GM12878 (cell line): Measurements from ENCODE around the gene PROC. TPM values are rescaled to one million over a fixed set of nuclear protein-coding genes. Genes with fewer than 3 reads are reported as not detected.

Source experiments
- ATAC-seq: fragments of 200-7000 bp; cut with Tn5 transposase; 3 replicates; pipeline ENCODE4 v1.9.1; 2020; ENCODE audit warnings: mild to moderate bottlenecking, moderate library complexity
- BruUV-seq: library from RNA; stranded (reverse); fragments of 400-500 nt; replicated peaks from 2 replicates; lab custom pipeline; 2021; lab: Mats Ljungman, UMichigan
- CTCF ChIA-PET: fragments of 300-600 bp; sonication (Branson Sonifier 250); formaldehyde crosslinking; extraction: SDS; loops from one replicate; lab custom pipeline; 2021; ENCODE audit warnings: inconsistent platforms; lab: Yijun Ruan, JAX
- POLR2A ChIA-PET: fragments of 350-600 bp; formaldehyde crosslinking; extraction: SDS; loops from one replicate; lab custom pipeline; 2021; ENCODE audit warnings: inconsistent platforms; lab: Charles Lee
- RAD21 ChIA-PET: fragments of 300-600 bp; sonication (Branson Sonifier 250); formaldehyde crosslinking; loops from one replicate; lab custom pipeline; 2023; ENCODE audit warnings: antibody characterized with exemption; ENCODE audit not compliant: unreplicated experiment; lab: Charles Lee
- SMC1A ChIA-PET: fragments of 300-600 bp; sonication (Branson Sonifier 250); formaldehyde crosslinking; loops from one replicate; lab custom pipeline; 2023; ENCODE audit not compliant: unreplicated experiment, uncharacterized antibody; lab: Charles Lee
- DNase-seq: peaks from one replicate; pipeline ENCODE4 v3.0.0-alpha.2; 2011; ENCODE audit warnings: low read depth, low spot score
- FAIRE-seq: peaks from 3 replicates; lab custom pipeline; 2011; peaks lifted over from hg19 to GRCh38; lab: Jason Lieb, UNC
- H2AFZ ChIP-seq: 2 replicates; pipeline ENCODE4 v1.6.0; 2011; ENCODE audit warnings: low read depth, low read length, control low read depth; ENCODE audit not compliant: control insufficient read depth
- H3K27ac ChIP-seq: 2 replicates; pipeline ENCODE4 v1.5.1; 2011; ENCODE audit warnings: control low read depth; ENCODE audit not compliant: control insufficient read depth, insufficient read depth
- H3K27me3 ChIP-seq, 2 experiments: replicated peaks in 1 of 2; 2 replicates each; pipeline versions ENCODE4 v1.6.0 to v1.6.1; 2011; ENCODE audit warnings: low read length in 1 of 2; ENCODE audit not compliant: control insufficient read depth in 2 of 2, insufficient read depth in 2 of 2
- H3K36me3 ChIP-seq, 2 experiments: 2 replicates each; pipeline ENCODE4 v1.5.1; 2011; ENCODE audit warnings: low read length in 1 of 2; ENCODE audit not compliant: control insufficient read depth in 2 of 2, insufficient read depth in 2 of 2
- H3K4me1 ChIP-seq: 2 replicates; pipeline ENCODE4 v1.6.1; 2011; ENCODE audit warnings: mild to moderate bottlenecking, low read length, moderate library complexity, mixed read lengths; ENCODE audit not compliant: control insufficient read depth, insufficient read depth
- H3K4me2 ChIP-seq: 2 replicates; pipeline ENCODE4 v1.6.0; 2011; ENCODE audit warnings: control low read depth; ENCODE audit not compliant: control insufficient read depth, insufficient read depth
- H3K4me3 ChIP-seq: fragments of 200-600 bp; sonication (generic); 2 replicates; pipeline ENCODE4 v1.5.1; 2016
- H3K79me2 ChIP-seq: 2 replicates; pipeline ENCODE4 v1.6.0; 2011; ENCODE audit warnings: low read length; ENCODE audit not compliant: control insufficient read depth, insufficient read depth
- H3K9ac ChIP-seq: 2 replicates; pipeline ENCODE4 v1.8.0; 2011; ENCODE audit warnings: low read length, control low read depth, mixed read lengths; ENCODE audit not compliant: control insufficient read depth, insufficient read depth
- H3K9me3 ChIP-seq: replicated peaks from 3 replicates; pipeline ENCODE4 v1.5.1; 2011; ENCODE audit warnings: mild to moderate bottlenecking, low read length; ENCODE audit not compliant: control insufficient read depth, insufficient read depth
- H4K20me1 ChIP-seq: 2 replicates; pipeline ENCODE4 v1.6.0; 2011; ENCODE audit not compliant: control insufficient read depth, insufficient read depth
- LARP7 ChIP-seq: fragments of 450-650 bp; IDR thresholded peaks from 2 replicates; pipeline ENCODE4 v1.6.1; 2017; ENCODE audit warnings: mild to moderate bottlenecking
- MXI1 ChIP-seq: fragments of 150-350 bp; IDR thresholded peaks from 2 replicates; pipeline ENCODE4 v1.6.1; 2011; ENCODE audit warnings: low read depth, mild to moderate bottlenecking, inconsistent platforms, low read length, improper control_type of control experiment
- NR2C1 ChIP-seq: fragments of 450-650 bp; IDR thresholded peaks from 2 replicates; pipeline ENCODE4 v1.6.1; 2017; ENCODE audit warnings: antibody characterized with exemption, mild to moderate bottlenecking, moderate library complexity
- RAD51 ChIP-seq: fragments of 450-650 bp; IDR thresholded peaks from 2 replicates; pipeline ENCODE4 v1.6.1; 2016; ENCODE audit warnings: moderate library complexity, mild to moderate bottlenecking, inconsistent platforms
- SRF ChIP-seq, 2 experiments: IDR thresholded peaks; 2 replicates each; pipeline ENCODE4 v1.6.1; 2011; ENCODE audit warnings: low read depth in 2 of 2, low read length in 2 of 2, mild to moderate bottlenecking in 1 of 2, moderate library complexity in 1 of 2
- ZNF274 ChIP-seq: IDR thresholded peaks from one replicate; pipeline ENCODE4 v1.8.0; 2011; ENCODE audit not compliant: insufficient read length, insufficient read depth
- WGBS: methylation state at CpG from one replicate; pipeline ENCODE4 v1.1.6; 2016; ENCODE audit warnings: low lambda C conversion rate; ENCODE audit not compliant: insufficient replicate concordance, insufficient coverage; ENCODE audit errors: missing lambda C conversion rate; 5-methylcytosine and 5-hydroxymethylcytosine counted together
- in situ Hi-C: fragments of 300-500 bp; cut with MboI; formaldehyde crosslinking; loops from 9 replicates; pipeline ENCODE4 v1.14.3; 2018; ENCODE audit warnings: mixed read lengths
- intact Hi-C: fragments of 100-400 bp; cut with micrococcal nuclease; formaldehyde crosslinking; loops from one replicate; pipeline ENCODE4 v1.14.2; 2022; ENCODE audit not compliant: unreplicated experiment
- polyA plus RNA-seq, 11 experiments: library from polyadenylated mRNA; depleted of rRNA in 4 of 11; unstranded in 6 of 11; stranded (reverse) in 5 of 11; fragments of >200 nt; fragmentation: Nextera tagmentation in 4 of 11; fragmentation: Illumina TruSeq in 1 of 11; extraction: Ambion mirVana in 4 of 11; extraction: Trizol in 1 of 11; gene quantifications; 1 replicate in 1 of 11; 2 replicates in 10 of 11; pipeline versions ENCODE4 v1.2.1 to v1.2.3, GENCODE V29; 2011 to 2016; ENCODE audit warnings: inconsistent platforms in 2 of 11, missing spikeins in 2 of 11, low read depth in 1 of 11
- total RNA-seq, 4 experiments: library from RNA; depleted of rRNA in 3 of 4; stranded (reverse); fragments of >200 nt in 3 of 4; fragmentation: Illumina TruSeq in 1 of 4; extraction: Trizol in 1 of 4; gene quantifications; 2 replicates each; pipeline versions ENCODE4 v1.2.1 to v1.2.3, GENCODE V29; 2013 to 2021
- TF ChIP-seq, protein P1 (sequence below): fragments of 450-650 bp; IDR thresholded peaks from 2 replicates; pipeline ENCODE4 v1.6.1; 2017; ENCODE audit warnings: mild to moderate bottlenecking, low read depth, inconsistent platforms; ENCODE audit not compliant: poor library complexity, severe bottlenecking

Gene PROC
- total and polyA plus RNA-seq, 10 of the 15 experiments (the other 5 are each of a cell fraction or from before 2014, with no cell fraction given) = not detected

DNA sequence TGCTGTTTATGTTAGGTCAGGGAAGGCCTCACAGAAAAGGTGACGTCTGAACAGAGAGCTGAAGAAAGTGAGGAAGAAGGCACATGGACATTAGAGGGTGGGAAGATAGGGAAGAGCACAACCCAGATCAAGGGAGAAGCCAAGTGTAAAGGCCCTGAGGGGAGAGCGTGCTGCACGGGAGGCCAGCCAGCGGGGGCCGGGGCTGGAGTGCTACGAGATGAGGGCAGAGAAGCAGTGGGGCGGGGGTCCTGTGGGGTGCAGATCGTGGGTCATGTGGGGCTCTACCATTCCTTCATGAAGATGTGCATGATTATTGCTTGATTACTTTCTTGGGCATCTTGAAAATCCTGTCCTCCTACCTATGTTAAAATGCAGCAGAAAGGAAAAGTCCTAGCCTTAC lies 50.8 kb downstream of the PROC start:
- Histone ChIP-seq H3K9me3 (no peaks in the 10 kb centered on the region), H4K20me1 (no peaks in the 10 kb centered on the region), H3K4me2 (no peak overlapping the region), H3K36me3 (peaks cover 0 to 3% of the 10 kb centered on the region in 2 experiments; a peak in 2 of 4 replicates), H3K4me1 (no peaks in the 10 kb centered on the region), H3K4me3 (no peak overlapping the region), H3K79me2 (no peaks in the 10 kb centered on the region), H3K27ac (no peak overlapping the region), H2AFZ (no peak overlapping the region), H3K9ac (no peak overlapping the region), H3K27me3 (no peaks in the 10 kb centered on the region)
- ChIA-PET POLR2A (no interaction called here), RAD21 (no interaction called here), CTCF (interaction anchor here (1.3 to 2.6 kb wide), 3 partner anchors 10 to 113 kb away, joined by 3 to 19 read pairs (median 12); no protein-coding TSS in a partner anchor), SMC1A (interaction anchor here (1.6 kb wide), 1 partner anchor 11 kb away, joined by 5 read pairs; no protein-coding TSS in a partner anchor)
- ATAC-seq = no peak
- 79% methylated on average over 8 of the region's 8 CpGs for WGBS
- FAIRE-seq = no peak
- TF ChIP-seq NR2C1 (no peak), LARP7 (no peak), SRF (IDR thresholded peaks at IDR 0.05; ENCODE audit: low read depth in 2 of 2, low read length in 2 of 2) (no peak), MXI1 (no peak), ZNF274 (no peak), RAD51 (no peak)
- TF ChIP-seq, protein P1, sequence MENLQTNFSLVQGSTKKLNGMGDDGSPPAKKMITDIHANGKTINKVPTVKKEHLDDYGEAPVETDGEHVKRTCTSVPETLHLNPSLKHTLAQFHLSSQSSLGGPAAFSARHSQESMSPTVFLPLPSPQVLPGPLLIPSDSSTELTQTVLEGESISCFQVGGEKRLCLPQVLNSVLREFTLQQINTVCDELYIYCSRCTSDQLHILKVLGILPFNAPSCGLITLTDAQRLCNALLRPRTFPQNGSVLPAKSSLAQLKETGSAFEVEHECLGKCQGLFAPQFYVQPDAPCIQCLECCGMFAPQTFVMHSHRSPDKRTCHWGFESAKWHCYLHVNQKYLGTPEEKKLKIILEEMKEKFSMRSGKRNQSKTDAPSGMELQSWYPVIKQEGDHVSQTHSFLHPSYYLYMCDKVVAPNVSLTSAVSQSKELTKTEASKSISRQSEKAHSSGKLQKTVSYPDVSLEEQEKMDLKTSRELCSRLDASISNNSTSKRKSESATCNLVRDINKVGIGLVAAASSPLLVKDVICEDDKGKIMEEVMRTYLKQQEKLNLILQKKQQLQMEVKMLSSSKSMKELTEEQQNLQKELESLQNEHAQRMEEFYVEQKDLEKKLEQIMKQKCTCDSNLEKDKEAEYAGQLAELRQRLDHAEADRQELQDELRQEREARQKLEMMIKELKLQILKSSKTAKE = no peak
- intact Hi-C loops = no loop called here
- in situ Hi-C loops = no loop called here
- no peak for DNase-seq
- BruUV-seq = no TSS peak
